ENCODE measurements around the gene INSYN1.
"Not testable (repeated sequence)": the region's sequence is repeated elsewhere in the genome, so short reads cannot be mapped to it uniquely, and the experiment has no call there.

Gene INSYN1

GRCh38 chr15:73789521-73790240 is 36.5 kb upstream of the INSYN1 start:
- Histone ChIP-seq H3K36me3 (ENCODE audit: control insufficient read depth, insufficient read depth, low read length) (no peaks in the 10 kb centered on the region), H3K4me3 (ENCODE audit: insufficient read depth, low read depth, low read length) (no peak overlapping the region), H3K27ac (ENCODE audit: insufficient read depth, low read depth, low read length, poor library complexity, severe bottlenecking) (no peak overlapping the region), H3K27me3 (ENCODE audit: control insufficient read depth, insufficient read depth, low read length, poor library complexity, severe bottlenecking) (no peaks in the 10 kb centered on the region), H3K9me3 (ENCODE audit: control insufficient read depth, low read length) (no peaks in the 10 kb centered on the region), H3K4me1 (ENCODE audit: control insufficient read depth, insufficient read depth, low read length) (no peaks in the 10 kb centered on the region)
- 95% methylated on average over 5 of the region's 5 CpGs for WGBS, 2 experiments

DNA sequence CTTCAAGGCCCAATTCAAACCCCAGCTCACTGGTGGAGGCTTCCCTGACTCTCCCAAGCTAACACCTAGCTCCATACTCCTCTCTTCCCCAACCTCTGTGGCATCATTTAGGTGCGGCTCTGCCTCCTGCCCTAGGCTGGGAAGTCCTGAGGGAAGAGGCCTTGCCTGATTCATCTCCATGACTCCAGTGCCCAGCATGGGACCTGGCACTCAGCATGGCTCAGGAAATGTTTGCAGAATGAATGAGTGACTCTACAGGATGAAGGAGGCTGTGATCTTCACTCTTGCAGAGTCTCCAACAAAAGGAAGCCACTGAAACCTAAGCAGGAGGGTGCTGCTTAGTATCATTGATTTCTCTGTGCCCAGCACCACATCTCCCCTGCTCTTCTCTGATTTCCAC is 34.5 kb upstream of the INSYN1 start:
- no peaks in the 10 kb centered on the region for H3K36me3 ChIP-seq (ENCODE audit: control insufficient read depth, insufficient read depth, low read length)
- WGBS, 2 experiments, result 93 to 95% methylated on average over 1 of the region's 1 CpG
- H3K4me3 ChIP-seq (ENCODE audit: insufficient read depth, low read depth, low read length), result no peak overlapping the region
- no peak overlapping the region for H3K27ac ChIP-seq (ENCODE audit: insufficient read depth, low read depth, low read length, poor library complexity, severe bottlenecking)
- H3K4me1 ChIP-seq (ENCODE audit: control insufficient read depth, insufficient read depth, low read length), result no peaks in the 10 kb centered on the region
- H3K9me3 ChIP-seq (ENCODE audit: control insufficient read depth, low read length), result no peaks in the 10 kb centered on the region
- no peaks in the 10 kb centered on the region for H3K27me3 ChIP-seq (ENCODE audit: control insufficient read depth, insufficient read depth, low read length, poor library complexity, severe bottlenecking)

DNA sequence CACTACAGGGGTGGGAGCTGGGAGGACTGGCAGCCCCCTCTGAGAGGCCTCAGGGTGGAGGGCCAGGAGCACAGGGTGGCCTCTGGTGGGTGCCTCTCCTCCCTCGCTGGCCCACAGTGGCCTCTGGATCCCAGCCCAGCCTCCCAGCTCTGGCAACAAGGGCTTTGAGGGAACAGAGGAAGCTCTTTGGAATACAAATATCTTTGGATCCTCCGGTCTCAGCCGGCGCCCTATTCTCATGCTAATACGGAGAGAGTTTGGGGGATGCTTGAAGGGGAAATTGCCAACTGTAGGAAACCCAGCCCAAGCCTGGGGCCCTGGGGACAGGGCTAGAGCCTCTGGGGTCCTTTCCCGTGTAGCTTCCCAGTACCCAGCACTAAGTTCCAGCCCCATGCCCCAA is 33.4 kb upstream of the INSYN1 start:
- no peak overlapping the region for H3K4me3 ChIP-seq (ENCODE audit: insufficient read depth, low read depth, low read length)
- H3K27ac ChIP-seq (ENCODE audit: insufficient read depth, low read depth, low read length, poor library complexity, severe bottlenecking), result no peak overlapping the region
- H3K4me1 ChIP-seq (ENCODE audit: control insufficient read depth, insufficient read depth, low read length), result no peaks in the 10 kb centered on the region
- WGBS, 2 experiments, result 6 to 7% methylated on average over 6 of the region's 6 CpGs
- no peaks in the 10 kb centered on the region for H3K27me3 ChIP-seq (ENCODE audit: control insufficient read depth, insufficient read depth, low read length, poor library complexity, severe bottlenecking)
- H3K36me3 ChIP-seq (ENCODE audit: control insufficient read depth, insufficient read depth, low read length), result no peaks in the 10 kb centered on the region
- H3K9me3 ChIP-seq (ENCODE audit: control insufficient read depth, low read length), result no peaks in the 10 kb centered on the region

- H3K4me3 ChIP-seq (ENCODE audit: insufficient read depth, low read depth, low read length); H3K36me3 ChIP-seq (ENCODE audit: control insufficient read depth, insufficient read depth, low read length); H3K9me3 ChIP-seq (ENCODE audit: control insufficient read depth, low read length); H3K4me1 ChIP-seq (ENCODE audit: control insufficient read depth, insufficient read depth, low read length); H3K27me3 ChIP-seq (ENCODE audit: control insufficient read depth, insufficient read depth, low read length, poor library complexity, severe bottlenecking); H3K27ac ChIP-seq (ENCODE audit: insufficient read depth, low read depth, low read length, poor library complexity, severe bottlenecking): not testable (repeated sequence)
- WGBS, 2 experiments, result 74 to 84% methylated on average over 9 to 12 of the region's 12 CpGs
Observed at GRCh38 chr15:73785256-73786014, 32.3 kb upstream of the INSYN1 start.

DNA sequence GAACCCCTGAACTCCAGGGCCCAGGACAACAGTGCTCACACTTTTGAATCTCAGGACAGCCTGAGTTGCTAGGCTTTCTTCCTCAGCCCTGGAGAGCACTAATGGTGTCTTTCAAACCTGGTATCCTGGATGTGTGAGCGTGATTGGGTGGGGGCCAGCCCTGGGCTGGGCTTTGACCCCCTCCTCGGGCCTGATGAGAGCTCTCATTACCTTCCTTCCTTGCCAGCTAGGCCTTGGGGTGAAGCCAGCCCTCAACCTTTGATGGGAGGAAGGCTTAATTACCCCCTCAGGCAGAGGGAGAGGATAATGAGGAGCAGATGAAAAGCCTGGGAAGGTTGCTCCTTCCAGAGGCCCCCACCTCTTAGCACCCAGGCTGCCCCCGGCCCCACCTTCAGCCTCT is 31.1 kb upstream of the INSYN1 start:
- Histone ChIP-seq H3K9me3 (ENCODE audit: control insufficient read depth, low read length) (no peaks in the 10 kb centered on the region), H3K4me3 (ENCODE audit: insufficient read depth, low read depth, low read length) (no peak overlapping the region), H3K27ac (ENCODE audit: insufficient read depth, low read depth, low read length, poor library complexity, severe bottlenecking) (no peak overlapping the region), H3K4me1 (ENCODE audit: control insufficient read depth, insufficient read depth, low read length) (no peaks in the 10 kb centered on the region), H3K36me3 (ENCODE audit: control insufficient read depth, insufficient read depth, low read length) (no peaks in the 10 kb centered on the region), H3K27me3 (ENCODE audit: control insufficient read depth, insufficient read depth, low read length, poor library complexity, severe bottlenecking) (no peaks in the 10 kb centered on the region)
- WGBS, 2 experiments, result 79 to 83% methylated on average over 3 of the region's 3 CpGs

DNA sequence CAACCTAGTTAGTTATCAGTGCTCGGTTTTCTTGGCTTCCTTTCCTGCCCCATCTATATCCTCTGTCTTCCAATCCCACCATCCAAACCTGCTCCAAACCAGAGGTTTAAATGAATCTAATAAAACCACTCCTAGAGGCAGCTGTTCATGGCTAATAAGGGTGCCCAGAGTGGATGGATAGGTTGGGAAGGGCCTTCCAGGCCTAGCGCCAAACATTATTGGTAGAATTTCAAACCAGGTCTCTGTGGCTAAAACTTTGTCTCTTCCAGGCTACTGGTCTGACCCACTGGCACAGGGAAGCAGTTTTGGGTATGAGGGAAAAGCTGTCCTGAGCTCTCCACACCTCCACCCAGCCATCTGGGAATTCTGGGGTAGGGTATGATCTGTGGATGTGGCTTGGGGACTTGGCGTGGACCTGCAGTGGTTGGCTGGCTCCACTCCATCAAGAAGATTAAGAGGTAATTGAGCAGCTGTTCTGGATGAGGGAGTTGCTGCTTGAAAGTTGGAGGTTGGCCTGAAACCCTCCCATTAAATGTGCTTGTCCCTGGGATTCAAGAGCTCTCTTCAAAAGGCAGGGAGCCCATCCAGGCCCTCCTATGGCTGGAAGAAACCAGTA is 29.3 kb upstream of the INSYN1 start:
- H3K36me3 ChIP-seq (ENCODE audit: control insufficient read depth, insufficient read depth, low read length), result no peaks in the 10 kb centered on the region
- H3K4me3 ChIP-seq (ENCODE audit: insufficient read depth, low read depth, low read length), result no peak overlapping the region
- no peaks in the 10 kb centered on the region for H3K27me3 ChIP-seq (ENCODE audit: control insufficient read depth, insufficient read depth, low read length, poor library complexity, severe bottlenecking)
- H3K27ac ChIP-seq (ENCODE audit: insufficient read depth, low read depth, low read length, poor library complexity, severe bottlenecking), result no peak overlapping the region
- H3K9me3 ChIP-seq (ENCODE audit: control insufficient read depth, low read length), result no peaks in the 10 kb centered on the region
- H3K4me1 ChIP-seq (ENCODE audit: control insufficient read depth, insufficient read depth, low read length), result no peaks in the 10 kb centered on the region
- 97 to 100% methylated on average over 3 of the region's 3 CpGs for WGBS, 2 experiments

DNA sequence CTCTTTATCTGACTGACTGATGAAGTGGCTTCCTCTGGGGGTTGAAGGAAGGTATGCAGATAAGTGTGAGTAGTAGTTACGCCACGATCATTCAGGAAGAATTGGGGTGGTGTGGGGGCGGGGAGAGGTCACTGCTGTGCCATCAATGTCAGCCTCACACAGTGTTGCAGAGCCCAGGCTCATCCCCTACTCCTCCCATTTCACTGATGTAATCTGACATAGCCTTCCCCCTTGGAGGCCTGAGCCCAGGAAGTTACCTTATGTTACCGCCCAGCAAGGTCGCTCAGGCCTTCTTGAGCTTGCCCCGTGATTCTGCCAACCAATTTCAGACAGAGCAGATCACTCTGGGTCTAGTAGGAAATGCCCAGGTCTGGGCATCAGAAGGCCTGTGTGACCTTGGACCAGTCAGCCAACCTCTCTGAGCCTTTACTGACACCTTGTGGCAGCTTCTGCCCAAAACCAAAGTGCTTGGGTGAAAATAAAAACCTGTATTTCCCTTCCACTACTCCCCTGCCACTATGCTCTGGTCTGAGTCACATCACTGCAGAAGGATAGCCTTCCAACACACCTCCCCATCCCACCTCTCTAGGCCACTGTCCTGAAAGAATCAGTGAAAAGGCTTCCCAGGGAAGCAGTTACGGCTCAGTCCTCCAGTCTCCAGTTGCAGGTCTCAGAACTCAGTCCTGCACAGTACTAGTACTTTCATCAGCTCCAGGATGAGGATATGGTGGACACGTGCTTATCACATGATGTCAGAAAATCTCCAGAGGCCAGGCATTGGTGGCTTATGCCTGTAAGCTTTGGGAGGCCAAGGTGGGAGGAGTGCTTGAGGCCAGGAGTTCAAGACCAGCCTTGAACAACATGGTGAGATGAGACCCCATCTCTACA is 28.1 kb upstream of the INSYN1 start:
- no peaks in the 10 kb centered on the region for H3K9me3 ChIP-seq (ENCODE audit: control insufficient read depth, low read length)
- no peak overlapping the region for H3K4me3 ChIP-seq (ENCODE audit: insufficient read depth, low read depth, low read length)
- WGBS, 2 experiments, result 54 to 60% methylated on average over 8 of the region's 8 CpGs
- H3K27ac ChIP-seq (ENCODE audit: insufficient read depth, low read depth, low read length, poor library complexity, severe bottlenecking), result no peak overlapping the region
- no peaks in the 10 kb centered on the region for H3K4me1 ChIP-seq (ENCODE audit: control insufficient read depth, insufficient read depth, low read length)
- H3K36me3 ChIP-seq (ENCODE audit: control insufficient read depth, insufficient read depth, low read length), result no peaks in the 10 kb centered on the region
- H3K27me3 ChIP-seq (ENCODE audit: control insufficient read depth, insufficient read depth, low read length, poor library complexity, severe bottlenecking), result no peaks in the 10 kb centered on the region

DNA sequence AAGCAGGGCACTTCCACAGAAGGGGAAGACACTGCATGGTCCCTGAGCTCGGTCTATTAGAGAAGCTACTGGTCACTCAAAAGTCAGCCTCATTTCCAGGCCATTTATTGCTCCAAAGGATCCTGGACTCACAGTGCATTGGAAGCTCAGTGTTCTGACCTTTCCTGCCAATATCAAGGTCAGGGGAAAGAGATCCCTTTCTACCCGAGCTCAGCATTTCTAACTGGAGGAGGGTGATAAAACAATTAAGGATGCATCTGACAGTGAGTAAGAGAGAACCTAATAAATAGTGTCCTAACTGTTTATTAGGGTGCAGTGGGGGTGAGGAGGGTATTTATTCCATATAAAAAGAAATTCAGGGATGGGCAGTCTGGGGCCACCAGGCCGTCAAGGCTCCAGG is 26.8 kb upstream of the INSYN1 start:
- no peaks in the 10 kb centered on the region for H3K36me3 ChIP-seq (ENCODE audit: control insufficient read depth, insufficient read depth, low read length)
- no peak overlapping the region for H3K27ac ChIP-seq (ENCODE audit: insufficient read depth, low read depth, low read length, poor library complexity, severe bottlenecking)
- 89 to 100% methylated on average over 3 of the region's 3 CpGs for WGBS, 2 experiments
- no peak overlapping the region for H3K4me3 ChIP-seq (ENCODE audit: insufficient read depth, low read depth, low read length)
- H3K9me3 ChIP-seq (ENCODE audit: control insufficient read depth, low read length), result no peaks in the 10 kb centered on the region
- H3K27me3 ChIP-seq (ENCODE audit: control insufficient read depth, insufficient read depth, low read length, poor library complexity, severe bottlenecking), result no peaks in the 10 kb centered on the region
- peaks cover 2% of the 10 kb centered on the region for H3K4me1 ChIP-seq (ENCODE audit: control insufficient read depth, insufficient read depth, low read length)

- Histone ChIP-seq H3K9me3 (ENCODE audit: control insufficient read depth, low read length) (no peaks in the 10 kb centered on the region), H3K4me1 (ENCODE audit: control insufficient read depth, insufficient read depth, low read length) (peaks cover 13% of the 10 kb centered on the region), H3K4me3 (ENCODE audit: insufficient read depth, low read depth, low read length) (no peak overlapping the region), H3K27me3 (ENCODE audit: control insufficient read depth, insufficient read depth, low read length, poor library complexity, severe bottlenecking) (no peaks in the 10 kb centered on the region), H3K36me3 (ENCODE audit: control insufficient read depth, insufficient read depth, low read length) (no peaks in the 10 kb centered on the region), H3K27ac (ENCODE audit: insufficient read depth, low read depth, low read length, poor library complexity, severe bottlenecking) (no peak overlapping the region)
Observed at GRCh38 chr15:73777741-73778140, 24.6 kb upstream of the INSYN1 start.

DNA sequence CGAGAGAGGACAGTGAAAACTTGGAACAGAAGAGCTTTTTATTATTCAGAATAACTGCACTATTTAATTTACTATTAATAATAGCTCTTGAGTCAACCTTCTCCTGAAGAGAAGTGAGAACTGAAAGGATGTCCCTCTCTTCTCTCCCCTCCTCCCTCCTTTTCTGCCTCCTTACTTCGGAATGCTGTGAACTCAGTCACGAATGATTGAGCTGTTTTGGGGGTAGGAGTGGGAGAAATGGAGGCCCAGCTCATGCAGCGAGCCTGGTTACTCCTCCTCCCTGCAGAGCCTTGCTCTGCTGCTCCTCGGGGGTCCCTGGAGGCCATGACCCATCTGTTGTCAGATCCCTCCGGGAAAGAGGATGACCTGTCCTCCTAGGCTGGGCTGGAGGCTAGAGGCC is 20.3 kb upstream of the INSYN1 start:
- Histone ChIP-seq H3K9me3 (ENCODE audit: control insufficient read depth, low read length) (no peaks in the 10 kb centered on the region), H3K4me3 (ENCODE audit: insufficient read depth, low read depth, low read length) (no peak overlapping the region), H3K27ac (ENCODE audit: insufficient read depth, low read depth, low read length, poor library complexity, severe bottlenecking) (no peak overlapping the region), H3K36me3 (ENCODE audit: control insufficient read depth, insufficient read depth, low read length) (no peaks in the 10 kb centered on the region), H3K4me1 (ENCODE audit: control insufficient read depth, insufficient read depth, low read length) (peaks cover 13% of the 10 kb centered on the region), H3K27me3 (ENCODE audit: control insufficient read depth, insufficient read depth, low read length, poor library complexity, severe bottlenecking) (no peaks in the 10 kb centered on the region)
- WGBS, 2 experiments, result 38 to 48% methylated on average over 5 to 6 of the region's 6 CpGs

All from ectodermal cell (in vitro differentiated cells).